ENCODE results near the gene BABAM2. TPM values are rescaled to one million over a fixed set of nuclear protein-coding genes. Genes with fewer than 3 reads are reported as not detected.

The BABAM2 gene
- total RNA-seq, 1 experiment from 2014 or later: 58.8 TPM

- no peak for DNase-seq (ENCODE audit: extremely low read depth, low read depth)
Measured at GRCh38 chr2:28268386-28268785, 377.9 kb downstream of the BABAM2 start.

DNA sequence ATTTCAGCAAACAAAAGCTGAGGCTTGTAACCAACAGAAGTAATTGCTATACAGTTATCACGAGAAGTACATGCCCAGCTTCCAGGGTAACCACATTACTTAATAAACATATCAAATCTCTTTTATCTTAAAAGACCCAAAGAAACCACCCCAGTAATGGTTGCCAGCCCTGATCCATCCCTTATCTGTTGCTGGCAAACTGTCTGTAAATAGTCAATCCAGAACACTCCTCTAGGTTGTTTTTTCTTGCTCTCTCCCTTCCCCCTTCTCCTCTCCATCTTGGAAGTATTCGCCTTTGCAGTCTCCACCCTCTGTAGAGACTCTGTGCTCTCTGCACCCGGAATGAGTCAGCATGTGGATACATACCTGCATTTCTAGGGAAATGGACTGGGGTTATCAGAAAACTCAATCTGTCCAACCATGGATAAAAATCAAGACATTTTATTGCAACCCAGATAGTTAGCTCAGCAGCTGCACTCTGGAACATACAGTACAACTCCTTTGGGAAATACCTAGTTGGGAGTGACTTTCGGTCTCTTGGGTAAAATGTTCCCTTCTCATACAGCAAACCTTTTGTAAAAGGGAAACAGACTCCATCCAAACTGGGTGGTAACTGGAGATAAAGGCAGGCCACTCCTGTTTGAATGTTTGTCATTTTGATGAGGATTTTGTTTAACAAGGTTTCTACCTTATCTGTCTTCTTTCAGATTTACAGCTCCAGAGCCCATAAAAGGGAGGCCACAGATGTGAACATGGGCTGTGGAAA is 378.7 kb downstream of the BABAM2 start:
- DNase-seq (ENCODE audit: extremely low read depth, low read depth): peak; percentile 52

- DNase-seq (ENCODE audit: extremely low read depth, low read depth): no peak
Measured at GRCh38 chr2:28270456-28271152, 380.1 kb downstream of the BABAM2 start.

- no peak for DNase-seq (ENCODE audit: extremely low read depth, low read depth)
Measured at GRCh38 chr2:28271231-28271918, 380.8 kb downstream of the BABAM2 start.

DNA sequence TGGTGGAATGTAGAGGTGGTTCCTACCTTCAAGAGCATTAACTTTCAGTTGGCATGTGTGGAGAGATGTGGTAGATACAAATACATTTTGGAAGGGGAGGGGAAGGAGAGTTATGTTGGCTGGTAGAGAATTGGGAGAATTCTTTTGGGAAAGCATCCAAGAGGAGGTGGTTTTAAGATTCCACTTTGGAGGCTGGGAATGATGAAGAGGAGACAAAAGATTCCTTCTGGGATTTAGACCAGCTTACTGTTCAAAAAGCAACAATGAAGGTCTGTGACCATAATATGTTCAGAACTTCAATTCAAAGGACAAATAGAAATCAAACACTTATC is 381.4 kb downstream of the BABAM2 start:
- DNase-seq (ENCODE audit: extremely low read depth, low read depth): no peak

DNA sequence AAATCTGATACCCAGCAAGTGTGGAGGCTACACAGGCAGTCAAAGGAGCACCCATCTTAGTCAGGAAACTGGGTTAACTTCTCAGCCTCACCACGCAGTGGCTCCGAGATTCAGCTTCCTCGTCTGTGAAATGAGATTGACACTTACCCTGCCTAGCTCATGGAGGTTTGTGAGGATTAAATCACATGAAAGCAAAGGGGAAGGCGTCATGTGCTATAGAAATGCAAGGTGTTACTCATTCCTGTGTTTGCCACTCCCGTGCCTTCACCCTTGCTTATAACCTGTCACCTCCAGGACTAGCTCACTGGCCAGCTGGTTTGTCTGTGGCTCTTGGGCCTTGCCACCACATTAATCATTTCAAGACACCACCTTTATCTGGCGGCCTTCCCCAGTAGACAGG is 383.2 kb downstream of the BABAM2 start:
- DNase-seq (ENCODE audit: extremely low read depth, low read depth): no peak

DNA sequence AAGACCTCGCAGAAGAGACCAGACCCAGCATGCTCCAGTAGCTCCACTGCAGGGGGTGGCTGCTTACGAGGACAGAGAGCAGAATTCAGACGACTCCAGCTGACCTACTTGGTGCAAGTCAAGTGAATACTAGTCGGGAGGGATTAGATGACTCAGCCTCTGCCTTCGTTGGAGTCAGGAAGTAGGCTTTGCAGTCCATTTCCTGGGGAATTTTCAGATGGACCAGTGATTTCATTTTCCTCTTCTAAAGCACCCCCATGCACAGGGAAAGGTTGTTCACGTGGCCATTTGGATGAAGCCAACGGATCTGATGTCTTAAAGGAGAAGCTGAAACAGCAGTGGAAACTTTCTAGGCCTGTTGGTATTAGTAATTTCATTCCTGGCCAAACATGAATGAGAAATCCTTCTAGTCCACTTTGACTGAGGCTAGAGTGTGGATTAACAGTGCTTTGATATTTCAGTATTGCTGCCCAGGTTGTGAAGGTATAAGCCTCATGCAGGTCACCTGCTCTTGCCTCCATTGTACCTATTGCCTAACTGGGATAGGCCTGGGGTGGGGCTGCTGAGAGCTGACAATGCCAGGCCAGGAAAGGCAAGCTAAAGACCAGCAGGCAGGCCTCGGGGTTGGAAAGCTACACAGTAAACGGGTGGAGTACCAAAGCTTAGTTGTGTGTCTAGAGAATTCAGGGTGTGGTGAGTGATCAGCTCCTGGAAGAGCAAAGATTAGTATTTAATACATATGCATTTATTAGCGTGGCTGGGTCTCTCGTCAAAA is 384.6 kb downstream of the BABAM2 start:
- DNase-seq (ENCODE audit: extremely low read depth, low read depth): peak; percentile 72

DNA sequence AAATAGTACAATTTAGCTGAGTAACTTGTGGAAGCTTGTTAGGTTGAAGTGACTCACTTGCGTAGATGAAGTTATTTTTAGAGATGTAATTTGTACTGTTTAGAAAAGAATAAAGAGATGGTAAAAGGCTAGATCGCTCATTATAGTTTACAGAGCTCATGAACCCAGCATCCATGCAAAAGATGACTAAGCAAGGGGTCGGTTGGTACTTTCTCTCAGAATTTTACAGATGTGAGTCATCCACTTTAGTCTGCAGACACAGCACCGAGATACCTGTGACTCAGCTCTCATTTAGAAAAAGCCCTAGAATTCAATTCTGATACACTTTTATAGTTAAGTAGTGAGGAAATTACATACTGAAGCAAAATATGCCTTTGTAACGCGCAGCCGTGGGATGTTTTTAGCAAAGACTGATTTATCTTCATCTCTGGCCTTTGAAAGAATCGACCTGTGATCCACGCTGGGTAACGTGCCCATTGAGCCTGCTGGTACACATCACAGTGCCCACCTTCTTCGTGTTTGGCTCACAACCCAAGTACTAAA is 385.6 kb downstream of the BABAM2 start:
- peak; percentile 69 for DNase-seq (ENCODE audit: extremely low read depth, low read depth)

DNA sequence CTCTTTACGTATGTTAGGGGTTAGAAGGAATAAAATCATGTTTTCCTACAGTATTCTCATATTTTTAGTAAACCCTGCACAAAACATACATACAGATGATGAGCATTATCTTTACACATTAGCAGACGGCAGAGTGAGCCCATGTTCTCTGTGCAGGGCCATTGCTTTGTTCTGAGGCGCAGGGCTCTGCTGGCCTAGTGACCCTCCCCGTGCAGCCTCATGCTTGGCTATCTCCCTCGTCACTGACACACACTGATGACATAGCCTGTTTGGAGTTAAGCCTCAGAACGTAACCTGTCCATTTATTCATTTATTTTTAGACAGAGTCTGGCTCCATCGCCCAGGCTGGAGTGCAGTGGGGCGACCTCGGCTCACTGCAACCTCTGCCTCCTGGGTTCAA is 386.3 kb downstream of the BABAM2 start:
- DNase-seq (ENCODE audit: extremely low read depth, low read depth): no peak

DNA sequence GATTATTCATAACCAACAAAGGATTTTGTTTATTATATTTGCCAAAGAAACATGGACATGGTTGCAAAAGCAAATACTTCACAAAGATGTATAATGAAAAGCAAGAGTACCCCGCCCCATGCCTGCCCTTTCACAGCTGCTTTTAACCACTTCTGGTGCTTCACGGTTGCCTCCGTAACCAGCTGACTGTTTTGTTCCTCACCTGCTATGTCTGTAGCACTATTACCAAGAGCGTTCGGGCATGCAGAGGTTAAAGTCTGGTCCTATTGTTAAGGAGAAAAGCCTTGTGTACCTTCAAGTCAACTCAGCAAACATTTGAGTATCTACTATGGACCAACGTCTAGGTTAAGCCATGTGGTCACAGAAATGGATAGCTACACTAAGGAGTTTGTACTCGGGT is 386.9 kb downstream of the BABAM2 start:
- no peak for DNase-seq (ENCODE audit: extremely low read depth, low read depth)

- no peak for DNase-seq (ENCODE audit: extremely low read depth, low read depth)
Measured at GRCh38 chr2:28279371-28279770, 388.8 kb downstream of the BABAM2 start.

DNA sequence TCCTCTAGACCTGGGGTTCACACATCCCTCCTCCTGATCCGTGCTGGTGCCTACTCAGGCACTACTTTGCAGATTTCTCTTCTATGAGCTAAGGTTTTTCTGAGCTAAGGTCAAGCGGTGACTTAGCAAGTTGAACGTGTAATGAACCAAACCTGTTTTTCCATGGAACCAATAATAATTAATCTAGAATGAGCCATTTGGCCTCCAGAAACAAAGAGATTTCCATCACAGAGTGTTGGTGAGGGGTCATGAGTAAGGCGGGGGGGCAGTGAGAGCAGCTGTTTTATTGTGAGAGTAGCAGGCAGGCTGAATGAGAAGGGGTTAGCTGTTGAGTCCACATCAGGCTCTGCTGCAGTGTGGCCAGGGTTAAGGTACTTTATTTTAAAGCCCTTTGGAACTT is 390.1 kb downstream of the BABAM2 start:
- DNase-seq (ENCODE audit: extremely low read depth, low read depth): no peak

GRCh38 chr2:28281739-28282138 is 391.2 kb downstream of the BABAM2 start:
- no peak for DNase-seq (ENCODE audit: extremely low read depth, low read depth)

- DNase-seq (ENCODE audit: extremely low read depth, low read depth): no peak
Measured at GRCh38 chr2:28282248-28282647, 391.7 kb downstream of the BABAM2 start.

- no peak for DNase-seq (ENCODE audit: extremely low read depth, low read depth)
Measured at GRCh38 chr2:28282861-28283646, 392.5 kb downstream of the BABAM2 start.

DNA sequence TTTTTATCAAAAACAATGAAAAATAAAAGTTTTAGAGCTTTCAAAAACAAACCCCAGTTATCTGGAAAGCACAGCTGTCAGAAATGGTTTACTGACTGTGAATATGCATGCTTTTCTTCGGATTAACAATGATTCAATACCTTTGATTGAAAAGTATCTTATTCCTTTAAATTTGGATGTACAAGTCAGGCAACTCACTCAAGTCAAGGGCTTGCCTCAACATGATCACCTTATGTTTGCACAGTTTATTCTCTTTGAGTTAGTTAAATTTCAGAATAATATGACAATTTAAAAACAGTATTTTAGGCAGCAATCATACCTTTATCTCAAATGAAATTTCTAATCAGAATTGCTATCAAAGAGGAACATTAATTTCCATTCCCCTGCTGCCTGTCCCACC is 393.3 kb downstream of the BABAM2 start:
- no peak for DNase-seq (ENCODE audit: extremely low read depth, low read depth)

DNA sequence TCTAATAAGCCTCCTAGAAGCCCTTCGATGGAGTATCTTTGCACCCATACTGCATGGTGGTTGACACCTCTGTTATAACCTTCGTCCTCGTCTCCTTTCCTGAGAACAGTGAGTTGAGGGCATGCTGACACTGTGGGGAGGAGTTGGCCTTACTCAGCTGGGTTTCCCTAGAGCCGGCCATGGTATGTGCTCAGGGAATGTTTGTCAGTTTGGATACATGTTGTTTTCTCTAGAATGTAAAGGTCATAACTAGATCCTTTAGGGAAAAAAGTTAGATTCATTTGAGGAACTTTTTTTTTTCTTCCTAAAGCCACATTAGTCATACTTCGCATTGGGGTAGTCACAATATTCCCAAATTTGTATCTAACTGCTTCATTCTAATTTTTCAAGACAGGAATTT is 396.1 kb downstream of the BABAM2 start:
- no peak for DNase-seq (ENCODE audit: extremely low read depth, low read depth)

DNA sequence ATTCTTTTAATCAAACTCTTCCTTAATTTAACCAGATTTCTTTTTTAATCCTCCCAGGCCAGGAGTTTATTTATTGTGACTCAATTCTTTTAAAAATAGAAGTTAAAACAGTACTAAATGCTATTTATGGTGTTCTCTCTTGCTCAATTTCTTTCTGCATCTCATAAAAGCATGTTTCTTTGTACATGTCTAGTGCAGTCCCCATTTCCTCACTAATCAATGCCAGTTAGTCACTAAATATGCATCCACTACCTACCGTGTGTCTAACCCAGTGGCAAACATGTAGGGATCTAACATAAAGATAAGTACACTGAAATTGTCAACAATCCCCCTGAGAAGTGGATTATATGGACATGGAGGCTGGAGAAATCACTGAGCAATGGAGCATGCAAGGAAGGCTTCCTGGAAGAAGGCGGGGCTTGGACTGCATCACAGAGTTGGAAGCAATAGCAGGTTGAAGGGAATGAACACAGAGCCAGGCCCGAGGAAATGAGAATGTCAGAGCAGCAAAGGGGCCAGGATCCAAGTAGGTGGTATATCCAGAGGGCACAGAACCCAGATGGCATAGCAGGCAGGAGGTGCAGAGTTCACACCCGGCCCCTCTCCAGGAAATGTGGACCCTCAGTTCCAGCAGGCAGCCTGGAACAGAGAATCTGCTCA is 396.9 kb downstream of the BABAM2 start:
- DNase-seq (ENCODE audit: extremely low read depth, low read depth): no peak

DNA sequence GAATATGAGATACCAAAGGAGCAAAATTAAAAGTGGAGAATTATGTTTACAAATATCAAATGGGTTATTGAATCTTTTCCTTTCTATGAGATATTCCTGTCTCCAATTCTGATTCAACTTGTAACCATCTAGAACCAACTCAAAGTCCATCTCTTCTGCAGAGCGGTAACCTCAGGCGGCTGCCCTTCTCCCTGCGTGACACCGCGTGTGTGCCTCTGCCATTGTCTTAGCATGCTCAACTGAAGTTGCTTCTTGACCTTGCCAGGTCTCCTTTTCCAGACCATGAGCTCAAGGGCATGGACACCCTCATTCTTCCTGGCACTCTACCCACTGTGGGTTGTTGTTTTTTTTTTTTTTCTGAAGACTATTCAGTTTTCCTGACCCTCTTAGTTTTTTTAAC is 398.1 kb downstream of the BABAM2 start:
- no peak for DNase-seq (ENCODE audit: extremely low read depth, low read depth)
